Vagina (tissue), 2 donors: ENCODE measurements around the gene SELENOV. TPM values are rescaled to one million over a fixed set of nuclear protein-coding genes. Genes with fewer than 3 reads are reported as not detected.

Experiments used
- DNase-seq, 2 donors: peaks; one replicate each; pipeline ENCODE4 v3.0.0-alpha.2; 2017; ENCODE audit errors: extremely low spot score in 2 of 2
- H3K27ac ChIP-seq: fragments of 200-600 bp; sonication (generic); one replicate; pipeline ENCODE4 v1.5.1; 2019
- H3K27me3 ChIP-seq: fragments of 200-600 bp; sonication (generic); one replicate; pipeline ENCODE4 v1.5.1; 2019
- H3K36me3 ChIP-seq, 2 donors: fragments of 200-600 bp; sonication (generic); one replicate each; pipeline ENCODE4 v1.5.1; 2017 to 2019
- H3K4me1 ChIP-seq: fragments of 200-600 bp; sonication (generic); one replicate; pipeline ENCODE4 v1.5.1; 2019
- H3K4me3 ChIP-seq, 2 donors: fragments of 200-600 bp; sonication (generic); 1 replicate in 1 of 2; 2 replicates in 1 of 2; pipeline ENCODE4 v1.5.1; 2016 to 2019
- H3K9me3 ChIP-seq: fragments of 200-600 bp; sonication (generic); one replicate; pipeline ENCODE4 v1.5.1; 2019
- POLR2A ChIP-seq, 2 donors: fragments of 450-650 bp; IDR thresholded peaks; one replicate each; pipeline ENCODE4 v1.6.1; 2017; ENCODE audit warnings: antibody characterized with exemption in 2 of 2, mild to moderate bottlenecking in 2 of 2, moderate library complexity in 2 of 2
- POLR2AphosphoS5 ChIP-seq, 2 donors: sonication (generic); formaldehyde crosslinking; IDR thresholded peaks; one replicate each; pipeline ENCODE4 v1.9.0; 2017; ENCODE audit warnings: antibody characterized with exemption in 2 of 2, mild to moderate bottlenecking in 2 of 2, low read depth in 1 of 2; ENCODE audit not compliant: insufficient read depth in 1 of 2
- intact Hi-C: fragments of 100-400 bp; cut with DNase I; formaldehyde crosslinking; loops from one replicate; pipeline ENCODE4 v1.15.1; 2023
- total RNA-seq: library from RNA; depleted of rRNA; stranded (reverse); fragments of >200 nt; gene quantifications from one replicate; pipeline ENCODE4 v1.2.3, GENCODE V29; 2016
- TF ChIP-seq, protein P1 (sequence below), 3 experiments: fragments of 450-650 bp in 2 of 3; fragments of 200-600 bp in 1 of 3; sonication (generic) in 1 of 3; IDR thresholded peaks; one replicate each; pipeline ENCODE4 v1.5.1; 2017 to 2019; ENCODE audit warnings: antibody characterized with exemption in 3 of 3, mild to moderate bottlenecking in 2 of 3, moderate library complexity in 2 of 3

The SELENOV gene
- total RNA-seq, 1 donor from 2014 or later = not detected

DNA sequence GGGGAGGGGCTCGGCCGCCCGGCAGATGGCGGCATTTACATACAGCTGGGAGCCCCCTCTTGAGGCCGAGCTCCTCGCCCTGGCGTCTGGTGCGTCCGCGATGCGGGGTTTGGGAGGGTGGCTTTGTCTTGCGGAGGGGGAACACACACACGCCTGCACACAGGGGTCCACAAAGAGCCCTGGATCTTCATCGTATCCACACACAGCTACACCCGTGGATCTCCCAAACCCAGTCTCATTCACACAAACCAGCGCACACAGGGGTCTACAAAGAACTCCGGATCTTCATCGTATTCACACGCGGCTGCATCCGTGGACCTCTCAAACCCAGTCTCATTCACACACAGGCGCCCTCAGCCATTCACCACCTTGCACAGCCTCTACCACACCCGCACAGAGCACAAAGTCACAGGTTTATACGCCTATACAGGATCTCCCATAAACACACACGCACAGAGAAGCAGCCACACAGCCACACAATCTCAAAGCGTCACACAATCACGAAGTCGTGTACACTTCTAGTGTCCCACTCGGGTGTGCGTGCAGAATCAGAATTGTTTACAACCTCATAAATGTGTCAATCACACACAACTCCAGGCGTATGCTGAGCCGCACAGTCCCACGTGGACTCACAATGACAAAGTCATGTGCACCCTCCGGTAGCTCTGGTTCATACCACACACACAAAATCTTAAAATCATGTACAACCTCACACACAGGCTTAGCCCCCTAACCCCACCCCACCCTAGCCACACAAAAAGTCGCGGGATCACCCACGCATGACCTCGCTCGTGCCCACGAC is 16.7 kb upstream of the SELENOV start:
- H3K27me3 ChIP-seq = peaks cover 4% of the 10 kb centered on the region
- H3K4me3 ChIP-seq = peak overlapping the region in 1 of 2 donors; percentile 16
- H3K4me1 ChIP-seq = peaks cover 25% of the 10 kb centered on the region
- intact Hi-C loops = no loop called here
- TF ChIP-seq, protein P1, sequence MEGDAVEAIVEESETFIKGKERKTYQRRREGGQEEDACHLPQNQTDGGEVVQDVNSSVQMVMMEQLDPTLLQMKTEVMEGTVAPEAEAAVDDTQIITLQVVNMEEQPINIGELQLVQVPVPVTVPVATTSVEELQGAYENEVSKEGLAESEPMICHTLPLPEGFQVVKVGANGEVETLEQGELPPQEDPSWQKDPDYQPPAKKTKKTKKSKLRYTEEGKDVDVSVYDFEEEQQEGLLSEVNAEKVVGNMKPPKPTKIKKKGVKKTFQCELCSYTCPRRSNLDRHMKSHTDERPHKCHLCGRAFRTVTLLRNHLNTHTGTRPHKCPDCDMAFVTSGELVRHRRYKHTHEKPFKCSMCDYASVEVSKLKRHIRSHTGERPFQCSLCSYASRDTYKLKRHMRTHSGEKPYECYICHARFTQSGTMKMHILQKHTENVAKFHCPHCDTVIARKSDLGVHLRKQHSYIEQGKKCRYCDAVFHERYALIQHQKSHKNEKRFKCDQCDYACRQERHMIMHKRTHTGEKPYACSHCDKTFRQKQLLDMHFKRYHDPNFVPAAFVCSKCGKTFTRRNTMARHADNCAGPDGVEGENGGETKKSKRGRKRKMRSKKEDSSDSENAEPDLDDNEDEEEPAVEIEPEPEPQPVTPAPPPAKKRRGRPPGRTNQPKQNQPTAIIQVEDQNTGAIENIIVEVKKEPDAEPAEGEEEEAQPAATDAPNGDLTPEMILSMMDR (IDR thresholded peaks at IDR 0.05) = no peak
- TF ChIP-seq POLR2AphosphoS5 (IDR thresholded peaks at IDR 0.05; ENCODE audit: insufficient read depth in 1 of 2, low read depth in 1 of 2) (no peak), POLR2A (IDR thresholded peaks at IDR 0.05) (no peak)
- no peaks in the 10 kb centered on the region for H3K9me3 ChIP-seq
- no peaks in the 10 kb centered on the region for H3K36me3 ChIP-seq
- no peak overlapping the region for H3K27ac ChIP-seq
- DNase-seq = no peak

DNA sequence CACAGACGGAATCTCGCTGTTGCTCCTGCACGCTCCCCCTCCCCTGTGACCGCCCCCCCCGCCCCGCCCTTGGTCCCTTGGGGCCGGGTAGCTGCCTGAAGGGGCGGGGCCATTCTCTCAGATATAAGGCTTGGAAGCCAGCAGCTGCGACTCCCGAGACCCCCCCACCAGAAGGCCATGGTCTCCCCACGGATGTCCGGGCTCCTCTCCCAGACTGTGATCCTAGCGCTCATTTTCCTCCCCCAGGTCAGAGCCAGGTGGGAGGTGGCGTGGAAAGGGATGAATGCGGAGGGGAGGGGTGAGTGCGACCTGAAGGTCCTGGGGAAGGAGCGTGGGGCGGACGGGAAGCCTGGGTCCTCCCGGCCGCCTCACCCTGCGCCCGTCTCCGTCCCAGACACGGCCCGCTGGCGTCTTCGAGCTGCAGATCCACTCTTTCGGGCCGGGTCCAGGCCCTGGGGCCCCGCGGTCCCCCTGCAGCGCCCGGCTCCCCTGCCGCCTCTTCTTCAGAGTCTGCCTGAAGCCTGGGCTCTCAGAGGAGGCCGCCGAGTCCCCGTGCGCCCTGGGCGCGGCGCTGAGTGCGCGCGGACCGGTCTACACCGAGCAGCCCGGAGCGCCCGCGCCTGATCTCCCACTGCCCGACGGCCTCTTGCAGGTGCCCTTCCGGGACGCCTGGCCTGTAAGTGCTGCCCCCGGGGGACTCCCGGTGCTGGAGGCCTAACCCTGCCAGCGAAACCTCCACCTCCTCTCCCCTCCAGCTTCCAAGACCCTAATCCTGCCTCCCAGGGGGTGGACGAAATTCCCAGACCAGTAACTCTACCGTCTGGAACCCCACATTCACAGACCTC is 15.9 kb upstream of the SELENOV start, which contains the start of gene DLL3:
Gene DLL3 (plus strand): TSS at position 150 of the 845 bp plus-strand sequence. CDS start 28 bp downstream, at position 178.
- intact Hi-C loops = no loop called here
- TF ChIP-seq, protein P1 (IDR thresholded peaks at IDR 0.05) = no peak
- TF ChIP-seq POLR2AphosphoS5 (IDR thresholded peaks at IDR 0.05; ENCODE audit: insufficient read depth in 1 of 2, low read depth in 1 of 2) (no peak), POLR2A (IDR thresholded peaks at IDR 0.05) (no peak)
- no peaks in the 10 kb centered on the region for H3K36me3 ChIP-seq
- peak within 1 kb of the TSS in 1 of 2 donors; percentile 16 for H3K4me3 ChIP-seq
- H3K27ac ChIP-seq = no peak within 1 kb of the TSS
- peaks cover 25% of the 10 kb centered on the region for H3K4me1 ChIP-seq
- no peaks in the 10 kb centered on the region for H3K9me3 ChIP-seq
- DNase-seq = no peak
- H3K27me3 ChIP-seq = peaks cover 4% of the 10 kb centered on the region

DNA sequence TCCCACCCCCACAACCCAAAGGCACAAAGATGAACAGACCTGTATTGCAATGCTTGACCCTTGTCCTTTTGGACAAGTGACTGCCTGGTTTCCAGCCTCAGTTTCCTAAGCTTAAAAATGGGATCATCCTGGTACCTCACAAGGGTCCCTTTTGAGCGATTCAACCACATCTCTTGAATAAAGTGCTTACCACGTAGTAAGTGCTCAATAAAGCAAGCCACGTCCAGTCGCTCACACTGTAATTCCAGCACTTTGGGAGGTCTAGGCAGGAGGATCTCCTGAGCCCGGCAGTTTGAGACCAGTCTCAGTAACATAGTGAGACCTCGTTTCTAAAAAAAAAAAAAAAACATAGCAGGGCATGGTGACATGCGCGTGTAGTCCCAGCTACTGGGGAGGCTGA is 15.0 kb upstream of the SELENOV start:
- intact Hi-C loops = no loop called here

DNA sequence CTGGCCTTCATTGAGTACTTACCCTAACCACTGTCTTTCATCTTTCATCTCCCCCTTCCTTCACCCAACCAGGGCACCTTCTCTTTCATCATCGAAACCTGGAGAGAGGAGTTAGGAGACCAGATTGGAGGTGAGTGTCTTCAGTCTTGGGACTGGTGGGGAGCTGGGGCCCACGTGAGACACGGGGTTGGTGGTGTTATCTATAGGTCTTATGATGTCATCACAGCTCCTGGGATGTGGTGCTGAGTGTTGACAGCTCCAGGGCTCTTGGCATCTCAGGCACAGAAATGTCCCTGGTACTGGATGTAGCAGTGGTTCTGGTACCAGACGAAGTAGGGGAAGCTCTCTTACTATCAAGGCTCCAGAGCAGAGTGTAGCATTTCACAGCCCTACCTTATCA is 14.4 kb upstream of the SELENOV start:
- H3K27ac ChIP-seq = no peak overlapping the region
- intact Hi-C loops = no loop called here
- H3K9me3 ChIP-seq = no peaks in the 10 kb centered on the region
- no peaks in the 10 kb centered on the region for H3K36me3 ChIP-seq
- TF ChIP-seq, protein P1 (IDR thresholded peaks at IDR 0.05) = no peak
- no peak for TF ChIP-seq POLR2A (IDR thresholded peaks at IDR 0.05)
- TF ChIP-seq POLR2AphosphoS5 (IDR thresholded peaks at IDR 0.05; ENCODE audit: insufficient read depth in 1 of 2, low read depth in 1 of 2) = no peak
- DNase-seq = no peak
- H3K27me3 ChIP-seq = peaks cover 4% of the 10 kb centered on the region
- no peak overlapping the region for H3K4me3 ChIP-seq
- H3K4me1 ChIP-seq = peaks cover 25% of the 10 kb centered on the region

More for the DNA sequence above, 15.0 kb upstream of the SELENOV start:
- no peak overlapping the region for H3K4me3 ChIP-seq
- TF ChIP-seq POLR2AphosphoS5 (IDR thresholded peaks at IDR 0.05; ENCODE audit: insufficient read depth in 1 of 2, low read depth in 1 of 2) (no peak), POLR2A (IDR thresholded peaks at IDR 0.05) (no peak)
- TF ChIP-seq, protein P1 (IDR thresholded peaks at IDR 0.05) = no peak
- no peak for DNase-seq
- peaks cover 25% of the 10 kb centered on the region for H3K4me1 ChIP-seq
- peaks cover 4% of the 10 kb centered on the region for H3K27me3 ChIP-seq
- no peaks in the 10 kb centered on the region for H3K36me3 ChIP-seq
- H3K9me3 ChIP-seq = no peaks in the 10 kb centered on the region
- H3K27ac ChIP-seq = no peak overlapping the region
